ENCODE results near the gene METTL17. TPM values are rescaled to one million over a fixed set of nuclear protein-coding genes. Genes with fewer than 3 reads are reported as not detected.
A peak's percentile ranks its signal among the peaks of the same experiment; 100 is the strongest.

METTL17 gene
- total and polyA plus RNA-seq, 2 donors (not counting 3 experiments of a cell fraction or from before 2014, with no cell fraction given) = 60.6 to 90.6 TPM

DNA sequence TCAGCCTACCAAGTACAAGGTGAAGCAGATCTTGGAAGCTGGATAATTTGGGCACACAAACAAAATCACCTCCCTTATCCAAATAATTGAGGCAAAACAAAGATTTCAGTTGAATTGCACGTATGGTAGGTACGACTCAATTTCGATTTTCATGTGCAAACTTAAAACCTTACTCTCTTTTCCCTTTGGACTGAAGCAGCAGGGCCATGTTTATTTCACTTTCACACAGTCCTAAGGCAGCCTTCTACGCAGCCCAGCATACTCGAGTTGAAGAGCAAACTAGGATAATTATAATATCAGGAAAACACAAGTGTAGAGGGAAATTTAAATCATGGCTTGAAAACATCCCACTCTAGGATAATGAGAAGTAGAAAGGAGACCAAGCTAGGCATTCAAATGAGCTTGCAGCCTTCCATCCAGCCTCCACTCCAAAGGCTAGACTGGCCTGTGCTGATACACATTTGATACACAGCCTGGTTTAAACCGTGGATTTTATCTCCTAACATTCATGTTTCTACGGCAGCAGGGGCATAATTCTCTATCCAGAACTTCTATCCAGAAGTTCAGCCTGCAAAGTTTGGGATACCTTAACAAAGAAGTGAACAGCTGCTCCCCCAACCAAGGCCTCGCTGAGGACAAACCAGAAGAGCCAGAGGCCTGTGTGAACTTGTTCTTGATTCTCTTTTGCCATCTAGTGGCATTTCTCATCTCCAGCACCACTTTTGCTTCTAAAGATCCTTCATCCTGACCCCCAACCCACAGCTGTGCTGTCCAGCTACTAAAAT is 50.0 kb downstream of the METTL17 start:
- peak; percentile 71 for FAIRE-seq
- intact Hi-C loops (cut with micrococcal nuclease) (loop anchor here (1.0 to 2.0 kb wide), 2 partner anchors 25 to 183 kb away; no protein-coding TSS in a partner anchor), dilution Hi-C loops (cut with MboI; ENCODE audit: extremely low pct_ligation_motif_present, low sequenced_read_pairs) (no loop called here)
- H3K4me3 ChIP-seq (replicated peaks in 1 of 3; ENCODE audit: insufficient read depth in 1 of 3, low read depth in 1 of 3, low read length in 3 of 3) = no peak overlapping the region
- H4K20me1 ChIP-seq (replicated peaks; ENCODE audit: control insufficient read depth, extremely low read depth, insufficient read depth, low read length) = no peaks in the 10 kb centered on the region
- no peaks in the 10 kb centered on the region for H3K79me2 ChIP-seq (ENCODE audit: control insufficient read depth, insufficient read depth, low read length)
- H3K9me1 ChIP-seq (replicated peaks; ENCODE audit: control insufficient read depth, extremely low read depth, insufficient read depth, low read length) = no peaks in the 10 kb centered on the region
- H3K36me3 ChIP-seq (ENCODE audit: control insufficient read depth in 2 of 2, extremely low read depth in 1 of 2, insufficient read depth in 2 of 2, low read length in 2 of 2) = no peaks in the 10 kb centered on the region
- H3K9ac ChIP-seq (replicated peaks; ENCODE audit: extremely low read depth, insufficient read depth, low read length) = no peak overlapping the region
- POLR2A ChIA-PET = no interaction called here
- DNase-seq (ENCODE audit: low read depth, low spot score) = peak; percentile 46
- peaks cover 4% of the 10 kb centered on the region for H3K4me1 ChIP-seq (ENCODE audit: control insufficient read depth, extremely low read depth, insufficient read depth, low read length)
- CTCF ChIA-PET = interaction anchor here (0.6 to 7.0 kb wide), 21 partner anchors 8 to 375 kb away, joined by 3 to 214 read pairs (median 4); partner anchors contain the start of genes RNASE8 and SLC39A2
- no peak overlapping the region for H2AFZ ChIP-seq (ENCODE audit: low read depth, low read length)
- no peaks in the 10 kb centered on the region for H3K9me3 ChIP-seq (replicated peaks; ENCODE audit: control insufficient read depth, insufficient read depth, low read length)
- TF ChIP-seq, protein P1, sequence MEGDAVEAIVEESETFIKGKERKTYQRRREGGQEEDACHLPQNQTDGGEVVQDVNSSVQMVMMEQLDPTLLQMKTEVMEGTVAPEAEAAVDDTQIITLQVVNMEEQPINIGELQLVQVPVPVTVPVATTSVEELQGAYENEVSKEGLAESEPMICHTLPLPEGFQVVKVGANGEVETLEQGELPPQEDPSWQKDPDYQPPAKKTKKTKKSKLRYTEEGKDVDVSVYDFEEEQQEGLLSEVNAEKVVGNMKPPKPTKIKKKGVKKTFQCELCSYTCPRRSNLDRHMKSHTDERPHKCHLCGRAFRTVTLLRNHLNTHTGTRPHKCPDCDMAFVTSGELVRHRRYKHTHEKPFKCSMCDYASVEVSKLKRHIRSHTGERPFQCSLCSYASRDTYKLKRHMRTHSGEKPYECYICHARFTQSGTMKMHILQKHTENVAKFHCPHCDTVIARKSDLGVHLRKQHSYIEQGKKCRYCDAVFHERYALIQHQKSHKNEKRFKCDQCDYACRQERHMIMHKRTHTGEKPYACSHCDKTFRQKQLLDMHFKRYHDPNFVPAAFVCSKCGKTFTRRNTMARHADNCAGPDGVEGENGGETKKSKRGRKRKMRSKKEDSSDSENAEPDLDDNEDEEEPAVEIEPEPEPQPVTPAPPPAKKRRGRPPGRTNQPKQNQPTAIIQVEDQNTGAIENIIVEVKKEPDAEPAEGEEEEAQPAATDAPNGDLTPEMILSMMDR (IDR thresholded peaks at IDR 0.05; ENCODE audit: extremely low read depth in 1 of 2, insufficient read depth in 1 of 2, low read depth in 1 of 2, low read length in 2 of 2) = peak; percentile 41 to 59
- TF ChIP-seq JUN (IDR thresholded peaks at IDR 0.05; ENCODE audit: borderline replicate concordance, insufficient read depth, insufficient read length, low read depth) = no peak
- no TSS peak for BruUV-seq (replicated peaks)
- H3K27ac ChIP-seq (ENCODE audit: insufficient read depth, low read depth, low read length) = no peak overlapping the region
- H3K4me2 ChIP-seq (ENCODE audit: insufficient read depth, low read length) = no peak overlapping the region
- H3K27me3 ChIP-seq (ENCODE audit: control insufficient read depth in 2 of 2, insufficient read depth in 2 of 2, low read length in 2 of 2) = peaks cover 10 to 15% of the 10 kb centered on the region in 2 experiments

DNA sequence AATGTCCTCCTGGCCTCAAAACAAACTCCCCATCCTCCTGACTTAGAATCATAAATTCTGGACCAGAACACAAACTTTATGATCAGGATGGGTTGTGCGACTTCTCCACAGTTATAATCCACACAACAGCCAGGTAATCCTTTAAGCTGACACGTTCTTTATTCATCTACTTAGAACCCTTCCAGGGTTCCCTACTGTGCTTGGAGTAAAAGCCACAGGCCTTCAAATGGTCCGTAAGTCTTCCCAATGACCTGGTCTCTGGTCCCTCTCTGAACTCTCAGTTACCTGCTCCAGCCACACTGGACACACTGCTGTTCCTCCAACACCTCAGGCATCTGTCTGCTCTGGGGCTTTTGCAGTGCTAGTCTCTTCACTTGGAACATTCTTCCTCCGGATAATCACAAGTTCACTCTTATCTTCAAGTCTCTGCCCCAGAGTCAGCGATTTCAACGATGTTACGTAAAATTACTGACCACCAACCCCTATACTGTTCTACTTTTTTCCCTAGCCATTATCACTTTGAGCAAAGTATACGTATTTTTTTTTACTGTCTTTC is 50.7 kb downstream of the METTL17 start:
- DNase-seq (ENCODE audit: low read depth, low spot score) (no peak), FAIRE-seq (no peak)
- Histone ChIP-seq H3K27ac (ENCODE audit: insufficient read depth, low read depth, low read length) (no peak overlapping the region), H3K4me1 (ENCODE audit: control insufficient read depth, extremely low read depth, insufficient read depth, low read length) (peaks cover 4% of the 10 kb centered on the region), H3K4me2 (ENCODE audit: insufficient read depth, low read length) (no peak overlapping the region), H3K79me2 (ENCODE audit: control insufficient read depth, insufficient read depth, low read length) (no peaks in the 10 kb centered on the region), H3K9ac (replicated peaks; ENCODE audit: extremely low read depth, insufficient read depth, low read length) (no peak overlapping the region), H3K36me3 (ENCODE audit: control insufficient read depth in 2 of 2, extremely low read depth in 1 of 2, insufficient read depth in 2 of 2, low read length in 2 of 2) (no peaks in the 10 kb centered on the region), H3K27me3 (ENCODE audit: control insufficient read depth in 2 of 2, insufficient read depth in 2 of 2, low read length in 2 of 2) (peaks cover 12 to 13% of the 10 kb centered on the region in 2 experiments), H3K4me3 (replicated peaks in 1 of 3; ENCODE audit: insufficient read depth in 1 of 3, low read depth in 1 of 3, low read length in 3 of 3) (no peak overlapping the region), H2AFZ (ENCODE audit: low read depth, low read length) (no peak overlapping the region), H3K9me3 (replicated peaks; ENCODE audit: control insufficient read depth, insufficient read depth, low read length) (no peaks in the 10 kb centered on the region), H3K9me1 (replicated peaks; ENCODE audit: control insufficient read depth, extremely low read depth, insufficient read depth, low read length) (no peaks in the 10 kb centered on the region), H4K20me1 (replicated peaks; ENCODE audit: control insufficient read depth, extremely low read depth, insufficient read depth, low read length) (no peaks in the 10 kb centered on the region)
- no TSS peak for BruUV-seq (replicated peaks)
- dilution Hi-C loops (cut with MboI; ENCODE audit: extremely low pct_ligation_motif_present, low sequenced_read_pairs) = no loop called here
- intact Hi-C loops (cut with micrococcal nuclease) = loop anchor here (1.0 to 2.0 kb wide), 2 partner anchors 26 to 184 kb away; no protein-coding TSS in a partner anchor
- ChIA-PET CTCF (interaction anchor here (0.6 to 7.0 kb wide), 22 partner anchors 9 to 375 kb away, joined by 3 to 214 read pairs (median 4); partner anchors contain the start of genes RNASE8 and SLC39A2), POLR2A (no interaction called here)
- TF ChIP-seq, protein P2, sequence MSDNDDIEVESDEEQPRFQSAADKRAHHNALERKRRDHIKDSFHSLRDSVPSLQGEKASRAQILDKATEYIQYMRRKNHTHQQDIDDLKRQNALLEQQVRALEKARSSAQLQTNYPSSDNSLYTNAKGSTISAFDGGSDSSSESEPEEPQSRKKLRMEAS (IDR thresholded peaks at IDR 0.05; ENCODE audit: insufficient read depth, insufficient read length) = no peak
- TF ChIP-seq GATA2 (IDR thresholded peaks at IDR 0.05; ENCODE audit: insufficient read depth, insufficient read length, low read depth, low read length) (no peak), FOS (IDR thresholded peaks at IDR 0.05; ENCODE audit: borderline replicate concordance, insufficient read depth, low read length) (no peak), POLR2AphosphoS5 (IDR thresholded peaks at IDR 0.05; ENCODE audit: insufficient read depth, low read depth, low read length) (no peak), EZH2 (IDR thresholded peaks at IDR 0.05; ENCODE audit: borderline replicate concordance, low read depth, low read length, severe bottlenecking) (peak; percentile 5), MYC (IDR thresholded peaks at IDR 0.05; ENCODE audit: low read depth, low read length) (no peak), JUN (IDR thresholded peaks at IDR 0.05; ENCODE audit: borderline replicate concordance, insufficient read depth, insufficient read length, low read depth) (no peak)
- TF ChIP-seq, protein P1 (IDR thresholded peaks at IDR 0.05; ENCODE audit: extremely low read depth in 1 of 2, insufficient read depth in 1 of 2, low read depth in 1 of 2, low read length in 2 of 2) = no peak

All from endothelial cell of umbilical vein (primary cell).